Stimulated activated CD4-positive, alpha-beta T cell treated with anti-CD3 and anti-CD28 coated beads, Interleukin-1b, Interleukin-23, amount 100 ng/mL, for 4 hours (primary cell): ENCODE data around the gene GPX5.
"Not testable (repeated sequence)": the region's sequence is repeated elsewhere in the genome, so short reads cannot be mapped to it uniquely, and the experiment has no call there.

Experiments used
- DNase-seq, 2 donors: peaks; one replicate each; pipeline ENCODE4 v3.0.0-alpha.2; 2020; ENCODE audit warnings: low read depth in 2 of 2

Gene GPX5

DNA sequence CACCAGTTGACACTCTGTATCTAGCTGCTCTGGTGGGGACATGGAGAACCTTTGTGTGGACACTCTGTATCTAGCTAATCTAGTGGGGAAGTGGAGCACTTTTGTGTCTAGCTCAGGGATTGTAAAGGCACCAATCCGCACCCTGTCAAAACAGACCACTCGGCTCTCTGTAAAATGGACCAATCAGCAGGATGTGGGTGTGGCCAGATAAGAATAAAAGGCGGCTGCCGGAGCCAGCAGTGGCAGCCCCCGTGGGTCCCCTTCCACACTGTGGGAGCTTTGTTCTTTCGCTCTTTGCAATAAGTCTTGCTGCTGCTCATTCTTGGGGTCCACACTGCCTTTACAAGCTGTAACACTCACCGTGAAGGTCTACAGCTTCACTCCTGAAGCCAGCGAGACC lies 13.3 kb upstream of the GPX5 start:
- DNase-seq, result not testable (repeated sequence)

DNA sequence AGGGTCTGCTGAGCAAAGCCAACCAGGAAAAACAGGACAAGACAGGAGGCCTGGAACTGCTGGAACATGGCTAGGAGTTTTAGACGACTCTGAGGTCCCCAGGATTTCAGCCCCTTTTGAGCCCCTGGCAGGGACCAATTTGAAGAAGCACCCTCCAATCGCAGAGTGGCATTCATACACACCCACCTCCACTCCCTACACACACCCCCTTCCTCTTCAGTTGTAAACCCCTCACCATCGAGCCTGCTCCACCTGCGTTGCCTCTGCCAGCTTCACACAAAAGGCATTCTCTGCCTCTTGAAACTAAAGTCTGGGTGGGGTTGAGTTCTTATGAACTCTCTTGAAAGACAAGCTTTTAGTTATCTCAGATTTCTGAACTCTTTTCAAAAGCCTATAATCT lies 10.0 kb upstream of the GPX5 start, which contains the start of gene GPX6:
Gene GPX6 (minus strand): TSS at position 118 of the 400 bp plus-strand sequence. CDS start 50 bp downstream, at position 68.
- no peak for DNase-seq

GRCh38 chr6:28517964-28518363 lies 7.7 kb upstream of the GPX5 start:
- no peak for DNase-seq

DNA sequence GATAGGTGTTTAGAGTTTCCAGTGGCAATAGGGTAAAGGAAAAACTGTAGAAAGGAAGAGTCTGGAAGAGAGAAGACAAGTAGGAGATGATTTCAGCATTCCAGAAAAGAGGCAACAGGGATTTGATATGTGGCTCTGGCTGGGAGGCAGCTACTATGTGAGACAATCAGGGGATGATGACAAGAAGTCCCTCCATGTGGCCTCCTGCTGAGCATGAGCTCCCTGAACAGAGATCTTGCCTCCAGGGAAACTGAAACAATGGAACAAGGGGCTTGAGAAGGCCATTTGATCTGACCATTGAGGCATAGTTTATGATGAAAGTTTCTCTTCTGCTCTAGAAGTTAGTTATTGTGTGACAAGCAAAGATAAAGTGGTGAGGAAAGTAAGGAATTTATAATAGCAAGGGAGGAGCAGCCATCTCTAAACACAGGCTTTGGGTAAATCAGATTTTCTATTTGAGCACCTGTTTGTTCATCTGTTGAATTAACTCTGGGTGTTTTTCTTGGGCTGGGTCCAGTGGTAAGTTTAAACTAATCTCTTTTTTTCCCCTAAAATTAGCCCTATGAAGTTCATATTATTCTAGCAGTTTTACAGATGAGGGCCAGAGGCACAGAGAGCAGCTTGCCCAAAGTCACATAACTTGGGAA lies 3.0 kb upstream of the GPX5 start:
- DNase-seq, result no peak

DNA sequence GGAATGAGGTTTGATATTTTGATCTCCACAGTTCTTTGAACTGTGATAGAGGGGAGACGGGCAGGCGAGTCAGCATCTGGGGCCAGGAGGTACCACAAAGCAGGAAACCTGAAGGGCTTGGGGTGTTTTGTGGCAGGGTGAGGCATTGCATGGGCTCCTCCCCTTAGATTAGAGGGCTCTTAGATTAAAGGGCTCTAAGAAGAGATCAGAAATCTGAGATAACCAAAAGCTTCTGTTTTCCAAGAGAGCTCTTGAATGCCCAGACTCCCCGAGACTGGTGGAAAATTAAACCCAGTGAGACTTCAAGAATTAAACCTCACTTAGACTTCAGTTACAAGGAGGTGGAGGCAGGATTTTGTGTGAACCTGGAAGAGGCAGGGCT lies 2.4 kb upstream of the GPX5 start:
- DNase-seq, result no peak

- DNase-seq, result no peak
Observed at GRCh38 chr6:28530777-28531176, 5.1 kb downstream of the GPX5 start.

- no peak for DNase-seq
Observed at GRCh38 chr6:28531479-28532128, 5.9 kb downstream of the GPX5 start.

DNA sequence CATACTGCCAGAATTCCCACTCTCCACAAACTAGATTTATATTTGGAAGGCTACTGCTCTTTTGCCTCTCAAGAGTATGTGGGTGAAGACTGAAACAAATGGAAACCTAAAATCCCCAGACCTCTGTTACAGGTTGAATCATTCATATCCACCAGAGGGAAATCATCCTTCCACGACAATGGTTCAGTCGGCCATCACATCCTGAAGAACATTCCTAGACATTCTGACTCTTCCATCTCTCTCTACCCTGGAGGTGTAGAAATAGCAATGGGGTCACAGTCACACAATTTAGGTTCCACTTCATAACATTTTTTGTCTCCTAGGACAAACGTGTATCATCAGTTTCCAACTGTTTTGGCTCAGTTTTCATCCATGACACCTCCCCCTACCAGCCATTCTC lies 8.6 kb downstream of the GPX5 start:
- DNase-seq, result no peak

GRCh38 chr6:28534875-28535274 lies 9.2 kb downstream of the GPX5 start:
- DNase-seq, result no peak

DNA sequence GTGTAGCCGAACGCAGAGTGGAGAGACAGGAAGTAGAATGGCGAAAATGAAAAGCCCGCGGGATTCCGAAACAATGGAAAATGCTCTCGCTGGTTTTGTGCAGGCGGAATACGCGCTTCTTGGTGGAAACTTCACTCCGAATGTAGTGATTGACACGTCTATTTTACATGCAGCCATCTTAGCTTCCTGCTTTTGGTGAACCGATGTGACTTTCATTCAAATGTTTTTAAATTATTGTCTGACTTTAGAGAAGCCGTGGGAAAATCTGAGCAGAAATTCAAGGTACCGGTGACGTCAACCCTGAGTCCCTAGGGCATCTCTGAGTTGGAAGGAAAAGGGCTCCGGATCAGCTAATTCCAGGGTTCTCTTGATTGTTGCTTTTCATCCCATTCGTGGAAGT lies 11.4 kb downstream of the GPX5 start:
- no peak for DNase-seq

DNA sequence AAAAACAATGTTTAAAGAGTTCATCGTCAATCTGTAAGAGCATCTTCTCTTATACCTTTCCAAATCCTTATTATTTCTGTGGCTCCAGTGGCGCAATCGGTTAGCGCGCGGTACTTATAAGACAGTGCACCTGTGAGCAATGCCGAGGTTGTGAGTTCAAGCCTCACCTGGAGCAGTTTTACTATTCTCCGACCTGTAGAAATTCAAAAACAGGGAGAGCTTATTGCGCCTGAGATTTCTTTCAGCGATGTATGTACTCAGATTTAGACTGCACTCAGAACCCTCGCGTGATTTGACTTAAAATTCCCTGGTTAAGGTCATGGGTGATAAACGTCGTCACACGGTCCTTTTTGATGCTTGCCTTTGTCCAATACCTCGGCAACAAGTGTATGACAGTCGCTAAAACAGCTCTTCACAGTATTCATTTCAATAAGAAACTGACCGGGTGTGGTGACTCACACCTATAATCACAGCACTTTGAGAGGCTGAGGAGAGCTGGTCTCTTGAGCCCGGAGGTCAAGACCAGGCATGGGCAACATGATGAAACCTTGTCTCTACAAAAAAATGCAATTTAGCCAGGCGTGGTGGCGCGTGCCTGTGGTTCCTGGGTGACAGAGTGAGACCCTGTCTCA lies 11.9 kb downstream of the GPX5 start:
- DNase-seq, result no peak

DNA sequence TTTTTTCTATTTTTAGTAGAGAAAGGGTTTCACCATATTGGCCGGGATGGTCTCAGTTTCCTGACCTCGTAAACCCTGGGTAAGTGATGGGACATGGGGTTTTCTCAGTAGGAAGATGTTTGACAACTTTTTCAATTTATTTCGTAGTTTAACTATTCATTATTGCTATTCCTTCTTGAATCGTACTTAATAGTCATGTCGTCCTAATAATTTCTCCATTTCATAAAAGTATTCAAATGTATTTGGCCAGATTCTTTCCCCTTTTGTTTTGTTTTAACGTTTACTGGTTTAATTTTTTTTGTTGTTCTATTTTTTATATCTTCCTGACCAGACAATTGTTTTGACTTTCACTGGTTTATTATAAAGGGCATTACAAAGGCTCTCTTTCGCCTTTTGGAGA lies 16.3 kb downstream of the GPX5 start:
- DNase-seq, result no peak

- peak; percentile 42 to 55 for DNase-seq
Observed at GRCh38 chr6:28542440-28543296, 17.0 kb downstream of the GPX5 start.

GRCh38 chr6:28543651-28544610 lies 18.2 kb downstream of the GPX5 start:
- DNase-seq, result peak in 1 of 2 donors; percentile 29

DNA sequence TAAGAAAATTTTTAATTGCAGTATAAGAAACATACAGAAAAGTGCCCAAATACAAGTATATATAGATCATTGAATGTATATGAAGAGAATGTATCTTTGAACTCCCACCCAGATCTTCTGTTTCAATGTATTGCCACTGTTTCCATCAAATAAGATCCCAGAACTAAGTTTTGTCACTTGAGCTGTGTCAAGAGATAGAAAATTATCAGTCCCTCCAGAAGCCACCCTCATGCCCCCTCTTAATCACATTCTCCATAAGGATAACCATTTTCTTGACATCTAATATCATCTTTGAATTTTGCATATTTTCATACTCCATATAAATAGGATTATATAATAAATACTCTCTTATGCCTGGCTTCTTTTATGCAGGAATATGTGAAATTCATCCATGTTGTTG lies 20.3 kb downstream of the GPX5 start:
- no peak for DNase-seq

GRCh38 chr6:28547003-28547402 lies 21.3 kb downstream of the GPX5 start:
- not testable (repeated sequence) for DNase-seq

DNA sequence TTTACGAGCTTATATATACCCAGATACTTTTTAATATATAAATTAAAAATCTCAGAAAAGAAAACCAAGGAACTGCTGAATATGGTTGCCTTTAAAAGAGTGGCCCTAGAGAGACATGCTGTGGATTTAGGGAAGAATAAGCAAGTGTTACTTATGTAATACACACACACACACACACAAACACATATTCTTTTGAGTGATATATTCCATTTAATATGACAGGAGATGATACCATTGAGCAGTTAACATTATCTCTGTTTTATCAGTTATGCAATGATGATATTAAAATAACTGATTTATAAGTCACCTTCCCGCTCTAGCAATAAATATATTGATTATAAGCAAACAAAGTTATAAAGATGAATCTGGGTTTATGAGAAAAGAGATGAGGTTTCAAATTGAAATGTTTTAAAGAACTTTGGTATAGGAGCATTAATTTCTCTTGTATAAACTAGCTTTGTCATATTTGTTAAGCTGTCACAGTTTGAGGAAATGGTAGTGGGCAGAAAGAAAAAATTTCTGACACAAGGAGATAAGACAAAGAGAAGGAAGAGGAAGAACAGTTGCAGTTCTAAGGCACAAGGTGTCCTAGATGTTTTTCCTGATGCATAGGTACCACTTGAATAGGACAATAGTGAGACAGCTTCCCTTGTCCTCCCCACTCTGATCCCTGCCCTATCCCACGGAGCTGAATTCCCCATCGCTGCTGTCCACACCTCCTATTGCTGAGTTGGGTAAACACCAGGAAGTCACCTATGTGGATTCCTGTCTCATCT lies 26.4 kb downstream of the GPX5 start:
- DNase-seq, result no peak

GRCh38 chr6:28553384-28553985 lies 27.8 kb downstream of the GPX5 start:
- no peak for DNase-seq

- DNase-seq, result no peak
Observed at GRCh38 chr6:28553986-28554881, 28.6 kb downstream of the GPX5 start.
